B cell (primary cell): ENCODE data around the gene RIF1. TPM values are rescaled to one million over a fixed set of nuclear protein-coding genes. Genes with fewer than 3 reads are reported as not detected.

Source experiments
- ATAC-seq: fragments of 200-7000 bp; cut with Tn5 transposase; one replicate; pipeline ENCODE4 v1.10.0; 2021; ENCODE audit warnings: low read depth, mild to moderate bottlenecking, moderate number of reproducible peaks, moderate library complexity
- CTCF ChIA-PET: fragments of 350-600 bp; sonication (Branson Sonifier 250); formaldehyde crosslinking; loops from one replicate; lab custom pipeline; 2021; ENCODE audit warnings: antibody characterized with exemption, inconsistent platforms; lab: Charles Lee
- POLR2A ChIA-PET: fragments of 350-600 bp; sonication (Branson Sonifier 250); formaldehyde crosslinking; loops from one replicate; lab custom pipeline; 2021; ENCODE audit warnings: antibody characterized with exemption; lab: Charles Lee
- DNase-seq: peaks from one replicate; pipeline ENCODE4 v3.0.0; 2013
- H2AFZ ChIP-seq: 2 replicates; pipeline ENCODE4 v1.6.1; 2012; ENCODE audit warnings: mild to moderate bottlenecking, low read depth, low read length; ENCODE audit not compliant: insufficient read depth, poor library complexity, severe bottlenecking
- H3K27ac ChIP-seq, 2 donors: 1 replicate in 1 of 2; 2 replicates in 1 of 2; pipeline ENCODE4 v1.5.1; 2012 to 2013; ENCODE audit warnings: low read length in 2 of 2, mild to moderate bottlenecking in 2 of 2, moderate library complexity in 1 of 2
- H3K27me3 ChIP-seq, 4 experiments: fragments of 200-600 bp in 1 of 4; sonication (generic) in 1 of 4; replicated peaks in 1 of 4; 1 replicate in 2 of 4; 2 replicates in 2 of 4; pipeline versions ENCODE4 v1.6.1 to v1.7.0; 2013 to 2016; ENCODE audit warnings: low read length in 3 of 4, mild to moderate bottlenecking in 2 of 4, mixed read lengths in 1 of 4, moderate library complexity in 1 of 4; ENCODE audit not compliant: insufficient read depth in 4 of 4, control insufficient read depth in 3 of 4; ENCODE audit errors: control extremely low read depth in 1 of 4
- H3K36me3 ChIP-seq, 2 experiments: replicated peaks in 1 of 2; 1 replicate in 1 of 2; 2 replicates in 1 of 2; pipeline versions ENCODE4 v1.6.1 to v1.7.1; 2013; ENCODE audit warnings: low read length in 1 of 2; ENCODE audit not compliant: insufficient read depth in 2 of 2, control insufficient read depth in 1 of 2; ENCODE audit errors: control extremely low read depth in 1 of 2, extremely low read depth in 1 of 2
- H3K4me1 ChIP-seq, 2 donors: fragments of 200-600 bp in 1 of 2; sonication (generic) in 1 of 2; 1 replicate in 1 of 2; 2 replicates in 1 of 2; pipeline versions ENCODE4 v1.5.1 to v1.6.1; 2013 to 2017; ENCODE audit warnings: low read length in 2 of 2; ENCODE audit not compliant: control insufficient read depth in 2 of 2, insufficient read depth in 2 of 2
- H3K4me2 ChIP-seq: replicated peaks from 2 replicates; pipeline ENCODE3; 2012; ENCODE audit warnings: mild to moderate bottlenecking, low read depth, low read length; ENCODE audit not compliant: poor library complexity, severe bottlenecking
- H3K4me3 ChIP-seq, 5 experiments: fragments of 200-600 bp in 1 of 5; sonication (generic) in 1 of 5; 1 replicate in 3 of 5; 2 replicates in 2 of 5; pipeline versions ENCODE4 v1.5.1 to v1.7.0; 2011 to 2016; ENCODE audit warnings: low read length in 4 of 5, mild to moderate bottlenecking in 4 of 5, low read depth in 2 of 5, control low read depth in 1 of 5, moderate library complexity in 1 of 5; ENCODE audit not compliant: insufficient read depth in 1 of 5; ENCODE audit errors: control extremely low read depth in 1 of 5, extremely low read depth in 1 of 5
- H3K79me2 ChIP-seq: fragments of 200-600 bp; sonication (generic); one replicate; pipeline ENCODE4 v1.6.0; 2016; ENCODE audit warnings: low read length; ENCODE audit not compliant: control insufficient read depth, insufficient read depth
- H3K9ac ChIP-seq: fragments of 200-600 bp; sonication (generic); 2 replicates; pipeline ENCODE4 v1.6.1; 2017; ENCODE audit warnings: mild to moderate bottlenecking, low read length, moderate library complexity
- H3K9me3 ChIP-seq, 3 donors: one replicate each; pipeline versions ENCODE4 v1.6.1 to v1.7.1; 2013; ENCODE audit warnings: low read length in 2 of 3; ENCODE audit not compliant: control insufficient read depth in 2 of 3, insufficient read depth in 1 of 3; ENCODE audit errors: control extremely low read depth in 1 of 3
- H4K20me1 ChIP-seq: 2 replicates; pipeline ENCODE4 v1.6.0; 2012; ENCODE audit warnings: mild to moderate bottlenecking, low read length; ENCODE audit not compliant: insufficient read depth, control insufficient read depth, poor library complexity, severe bottlenecking
- H3K27ac Mint-ChIP-seq: one replicate; pipeline ENCODE4 v1.8.0; 2021; ENCODE audit warnings: mixed read lengths
- H3K27me3 Mint-ChIP-seq: one replicate; pipeline ENCODE4 v1.8.0; 2021; ENCODE audit warnings: mixed read lengths
- H3K4me1 Mint-ChIP-seq: one replicate; pipeline ENCODE4 v1.8.0; 2021; ENCODE audit warnings: mixed read lengths
- H3K4me3 Mint-ChIP-seq: one replicate; pipeline ENCODE4 v1.8.0; 2021; ENCODE audit warnings: mixed read lengths
- H3K9me3 Mint-ChIP-seq: one replicate; pipeline ENCODE4 v1.8.0; 2022; ENCODE audit warnings: mixed read lengths; ENCODE audit not compliant: insufficient read depth
- EZH2 ChIP-seq: IDR thresholded peaks from 2 replicates; pipeline ENCODE4 v1.6.1; 2012; ENCODE audit warnings: borderline replicate concordance, low read depth, mild to moderate bottlenecking, moderate library complexity, low read length; ENCODE audit not compliant: insufficient read depth, poor library complexity, severe bottlenecking
- WGBS: methylation state at CpG from one replicate; pipeline ENCODE4 v1.1.5; 2013; ENCODE audit warnings: missing lambda C conversion rate; ENCODE audit not compliant: insufficient coverage; 5-methylcytosine and 5-hydroxymethylcytosine counted together
- intact Hi-C: fragments of 100-400 bp; cut with micrococcal nuclease; formaldehyde crosslinking; loops from one replicate; pipeline ENCODE4 v1.10.0; 2022
- polyA plus RNA-seq: library from polyadenylated mRNA; depleted of rRNA; stranded (reverse); fragments of >200 nt; gene quantifications from 2 replicates; pipeline ENCODE4 v1.2.3, GENCODE V29; 2012
- total RNA-seq, 2 donors: library from RNA; stranded (reverse); fragments of 120-200 nt in 1 of 2; gene quantifications; 1 replicate in 1 of 2; 2 replicates in 1 of 2; pipeline versions ENCODE4 v1.2.3 to v1.2.4, GENCODE V29; 2013 to 2022
- TF ChIP-seq, protein P1 (sequence below): fragments of 200-600 bp; IDR thresholded peaks from one replicate; pipeline ENCODE4 v1.8.0; 2022; ENCODE audit warnings: antibody characterized with exemption, mild to moderate bottlenecking

Gene RIF1
- total and polyA plus RNA-seq, 2 donors (not counting 1 experiment from before 2014, with no cell fraction given), result 3.3 to 60.5 TPM

DNA sequence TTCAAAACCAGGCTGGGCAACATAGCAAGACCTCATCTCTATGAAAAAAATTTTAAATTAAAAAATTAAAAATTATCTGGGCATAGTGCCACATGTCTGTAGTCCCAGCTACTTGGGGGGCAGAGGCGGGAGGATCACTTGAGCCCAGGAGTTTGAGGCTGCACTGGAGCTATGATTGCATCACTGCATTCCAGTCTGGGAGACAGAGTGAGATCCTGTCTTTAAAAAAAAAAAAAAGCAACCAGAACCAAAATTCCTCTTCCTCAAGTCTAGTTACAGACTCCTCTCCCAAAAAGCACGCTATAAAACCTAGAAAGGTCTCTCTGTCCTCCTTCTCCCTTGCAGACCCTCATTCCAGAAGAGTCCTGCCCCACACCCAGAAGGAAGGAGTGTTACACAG, 28.4 kb upstream of the RIF1 start:
- WGBS, result no CpG with 5 or more reads among the region's 2 CpGs
- no peaks in the 10 kb centered on the region for H3K9me3 ChIP-seq
- H3K4me1 Mint-ChIP-seq, result no peaks in the 10 kb centered on the region
- H3K27ac Mint-ChIP-seq, result no peak overlapping the region
- no peaks in the 10 kb centered on the region for H3K4me1 ChIP-seq
- H3K9ac ChIP-seq, result no peak overlapping the region
- intact Hi-C loops, result no loop called here
- ATAC-seq (no peak), DNase-seq (no peak)
- no peak overlapping the region for H3K4me3 Mint-ChIP-seq
- CTCF ChIA-PET, result no interaction called here
- no peaks in the 10 kb centered on the region for H3K79me2 ChIP-seq
- H3K27me3 Mint-ChIP-seq, result peaks cover 4% of the 10 kb centered on the region
- H2AFZ ChIP-seq, result no peak overlapping the region
- H3K9me3 Mint-ChIP-seq, result no peaks in the 10 kb centered on the region
- POLR2A ChIA-PET, result no interaction called here
- H3K36me3 ChIP-seq, result no peaks in the 10 kb centered on the region
- H3K27me3 ChIP-seq, result no peaks in the 10 kb centered on the region
- TF ChIP-seq, protein P1, sequence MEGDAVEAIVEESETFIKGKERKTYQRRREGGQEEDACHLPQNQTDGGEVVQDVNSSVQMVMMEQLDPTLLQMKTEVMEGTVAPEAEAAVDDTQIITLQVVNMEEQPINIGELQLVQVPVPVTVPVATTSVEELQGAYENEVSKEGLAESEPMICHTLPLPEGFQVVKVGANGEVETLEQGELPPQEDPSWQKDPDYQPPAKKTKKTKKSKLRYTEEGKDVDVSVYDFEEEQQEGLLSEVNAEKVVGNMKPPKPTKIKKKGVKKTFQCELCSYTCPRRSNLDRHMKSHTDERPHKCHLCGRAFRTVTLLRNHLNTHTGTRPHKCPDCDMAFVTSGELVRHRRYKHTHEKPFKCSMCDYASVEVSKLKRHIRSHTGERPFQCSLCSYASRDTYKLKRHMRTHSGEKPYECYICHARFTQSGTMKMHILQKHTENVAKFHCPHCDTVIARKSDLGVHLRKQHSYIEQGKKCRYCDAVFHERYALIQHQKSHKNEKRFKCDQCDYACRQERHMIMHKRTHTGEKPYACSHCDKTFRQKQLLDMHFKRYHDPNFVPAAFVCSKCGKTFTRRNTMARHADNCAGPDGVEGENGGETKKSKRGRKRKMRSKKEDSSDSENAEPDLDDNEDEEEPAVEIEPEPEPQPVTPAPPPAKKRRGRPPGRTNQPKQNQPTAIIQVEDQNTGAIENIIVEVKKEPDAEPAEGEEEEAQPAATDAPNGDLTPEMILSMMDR, result no peak
- no peak for TF ChIP-seq EZH2
- H3K27ac ChIP-seq, result no peak overlapping the region
- no peaks in the 10 kb centered on the region for H4K20me1 ChIP-seq
- no peak overlapping the region for H3K4me3 ChIP-seq
- no peak overlapping the region for H3K4me2 ChIP-seq

DNA sequence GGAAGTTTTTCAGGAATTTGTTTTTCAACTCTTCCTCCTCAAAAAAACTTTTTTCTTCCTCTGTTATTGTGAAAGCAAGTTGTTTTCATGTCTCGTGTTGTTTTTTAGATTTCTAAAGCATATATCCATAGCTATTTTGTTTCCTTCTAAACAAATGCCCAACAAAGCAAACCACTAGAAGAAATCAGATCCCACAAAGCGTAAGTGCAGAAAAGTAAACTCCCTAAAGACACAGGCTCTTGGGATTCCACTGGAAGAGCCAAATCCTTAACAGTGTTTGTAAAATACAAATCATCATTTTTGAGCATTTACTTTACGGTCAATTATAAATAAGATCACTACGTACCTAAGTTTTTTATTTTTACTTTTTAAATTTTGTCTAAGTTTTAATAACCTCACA, 21.7 kb upstream of the RIF1 start:
- ChIA-PET POLR2A (no interaction called here), CTCF (no interaction called here)
- DNase-seq, result no peak
- Histone ChIP-seq H3K4me2 (no peak overlapping the region), H3K27me3 (peaks cover 0 to 5% (median 0%) of the 10 kb centered on the region in 4 experiments), H3K4me1 (no peaks in the 10 kb centered on the region), H3K27ac (no peak overlapping the region), H2AFZ (no peak overlapping the region), H3K9me3 (peaks cover 0 to 8% (median 0%) of the 10 kb centered on the region in 3 donors), H3K36me3 (no peaks in the 10 kb centered on the region), H3K4me3 (no peak overlapping the region), H4K20me1 (no peaks in the 10 kb centered on the region), H3K79me2 (no peaks in the 10 kb centered on the region), H3K9ac (no peak overlapping the region)
- no peak for ATAC-seq
- H3K27ac Mint-ChIP-seq, result no peak overlapping the region
- H3K4me3 Mint-ChIP-seq, result no peak overlapping the region
- no peak for TF ChIP-seq EZH2
- TF ChIP-seq, protein P1, result no peak
- H3K9me3 Mint-ChIP-seq, result no peaks in the 10 kb centered on the region
- peaks cover 16% of the 10 kb centered on the region for H3K27me3 Mint-ChIP-seq
- intact Hi-C loops, result no loop called here
- 100% methylated on average over 1 of the region's 4 CpGs for WGBS
- no peaks in the 10 kb centered on the region for H3K4me1 Mint-ChIP-seq
